Measurements from ENCODE around the gene FITM1.

FITM1 gene

GRCh38 chr14:24145690-24146452 lies 15.4 kb downstream of the FITM1 start:
- peaks cover 60% of the 10 kb centered on the region for H3K36me3 ChIP-seq (ENCODE audit: control insufficient read depth, low read length)
- H3K79me2 ChIP-seq (ENCODE audit: control insufficient read depth, low read length), result peaks cover 42% of the 10 kb centered on the region
- no peaks in the 10 kb centered on the region for H3K9me2 ChIP-seq (replicated peaks; ENCODE audit: control insufficient read depth, low read length)
- TF ChIP-seq CTCF (IDR thresholded peaks at IDR 0.05; ENCODE audit: low read depth, low read length, poor library complexity, severe bottlenecking), result no peak
- no peak for TF ChIP-seq EZH2phosphoT487 (IDR thresholded peaks at IDR 0.05; ENCODE audit: borderline replicate concordance, low read length)
- peaks cover 3% of the 10 kb centered on the region; the same call in 1 of the 2 replicates for H4K20me1 ChIP-seq (ENCODE audit: control insufficient read depth, insufficient read depth, low read depth, low read length)
- H3K4me3 ChIP-seq (ENCODE audit: low read length), result peak overlapping the region; percentile 82
- H3K27ac ChIP-seq (ENCODE audit: low read depth, low read length), result peak overlapping the region; percentile 76
- peak overlapping the region; percentile 99 for H3K4me2 ChIP-seq (ENCODE audit: low read length)
- no peaks in the 10 kb centered on the region for H3K27me3 ChIP-seq (ENCODE audit: control insufficient read depth, low read length)
- peaks cover 30% of the 10 kb centered on the region for H3K4me1 ChIP-seq (ENCODE audit: control insufficient read depth, low read length)
- 0 out of 2 replicates have a peak, but pooled peaks cover 3% of the 10 kb centered on the region for H3F3A ChIP-seq (ENCODE audit: control insufficient read depth, insufficient read depth)
- H3K9me3 ChIP-seq (ENCODE audit: control insufficient read depth, insufficient read depth, low read length), result no peaks in the 10 kb centered on the region

- no peak for TF ChIP-seq CTCF (IDR thresholded peaks at IDR 0.05; ENCODE audit: low read depth, low read length, poor library complexity, severe bottlenecking)
- TF ChIP-seq EZH2phosphoT487 (IDR thresholded peaks at IDR 0.05; ENCODE audit: borderline replicate concordance, low read length), result no peak
- peaks cover 39% of the 10 kb centered on the region for H3K79me2 ChIP-seq (ENCODE audit: control insufficient read depth, low read length)
- no peaks in the 10 kb centered on the region for H3K9me2 ChIP-seq (replicated peaks; ENCODE audit: control insufficient read depth, low read length)
- peaks cover 63% of the 10 kb centered on the region for H3K36me3 ChIP-seq (ENCODE audit: control insufficient read depth, low read length)
- peaks cover 30% of the 10 kb centered on the region for H3K4me1 ChIP-seq (ENCODE audit: control insufficient read depth, low read length)
- peaks cover 3% of the 10 kb centered on the region; the same call in 1 of the 2 replicates for H4K20me1 ChIP-seq (ENCODE audit: control insufficient read depth, insufficient read depth, low read depth, low read length)
- no peaks in the 10 kb centered on the region for H3K27me3 ChIP-seq (ENCODE audit: control insufficient read depth, low read length)
- H3F3A ChIP-seq (ENCODE audit: control insufficient read depth, insufficient read depth), result 0 out of 2 replicates have a peak, but pooled peaks cover 3% of the 10 kb centered on the region
- peak within 1 kb of the TSS; percentile 76 for H3K27ac ChIP-seq (ENCODE audit: low read depth, low read length)
- H3K4me3 ChIP-seq (ENCODE audit: low read length), result peak within 1 kb of the TSS; percentile 82
- peak within 1 kb of the TSS; percentile 99 for H3K4me2 ChIP-seq (ENCODE audit: low read length)
- no peaks in the 10 kb centered on the region for H3K9me3 ChIP-seq (ENCODE audit: control insufficient read depth, insufficient read depth, low read length)
Measured at GRCh38 chr14:24146453-24146977, 16.1 kb downstream of the FITM1 start, which contains the start of gene PSME2. Gene PSME2 (minus strand): TSS chr14:24146610. CDS start chr14:24146581, 29 bp downstream.

- Histone ChIP-seq H3K4me1 (ENCODE audit: control insufficient read depth, low read length) (peaks cover 26% of the 10 kb centered on the region), H3K9me2 (replicated peaks; ENCODE audit: control insufficient read depth, low read length) (no peaks in the 10 kb centered on the region), H3K4me3 (ENCODE audit: low read length) (peak within 1 kb of the TSS; percentile 82), H3K27me3 (ENCODE audit: control insufficient read depth, low read length) (no peaks in the 10 kb centered on the region), H4K20me1 (ENCODE audit: control insufficient read depth, insufficient read depth, low read depth, low read length) (peaks cover 3% of the 10 kb centered on the region; the same call in 1 of the 2 replicates), H3K4me2 (ENCODE audit: low read length) (peak within 1 kb of the TSS; percentile 99), H3K79me2 (ENCODE audit: control insufficient read depth, low read length) (peaks cover 39% of the 10 kb centered on the region), H3F3A (ENCODE audit: control insufficient read depth, insufficient read depth) (0 out of 2 replicates have a peak, but pooled peaks cover 3% of the 10 kb centered on the region), H3K36me3 (ENCODE audit: control insufficient read depth, low read length) (peaks cover 66% of the 10 kb centered on the region), H3K9me3 (ENCODE audit: control insufficient read depth, insufficient read depth, low read length) (no peaks in the 10 kb centered on the region), H3K27ac (ENCODE audit: low read depth, low read length) (peak within 1 kb of the TSS; percentile 76)
- no peak for TF ChIP-seq CTCF (IDR thresholded peaks at IDR 0.05; ENCODE audit: low read depth, low read length, poor library complexity, severe bottlenecking)
- no peak for TF ChIP-seq EZH2phosphoT487 (IDR thresholded peaks at IDR 0.05; ENCODE audit: borderline replicate concordance, low read length)
Measured at GRCh38 chr14:24146978-24147760, 16.7 kb downstream of the FITM1 start, which contains the start of gene RNF31. Gene RNF31 (plus strand): TSS chr14:24147498. CDS start chr14:24147699, 201 bp downstream.

Data from DOHH2 (cell line).